Activated CD8-positive, alpha-beta memory T cell treated with anti-CD3 and anti-CD28 coated beads for 24 hours (primary cell): ENCODE measurements around the gene VWA5A.

Source experiments
- DNase-seq: peaks from one replicate; pipeline ENCODE4 v3.0.0-alpha.2; 2020

VWA5A gene

GRCh38 chr11:124114942-124115781 lies at the start of gene VWA5A:
TSS of gene VWA5A (plus strand) at chr11:124115450. CDS start at chr11:124117512, 2,062 bp downstream.
- DNase-seq, result peak; percentile 82

GRCh38 chr11:124068601-124069110 lies 46.6 kb upstream of the VWA5A start:
- DNase-seq, result no peak

GRCh38 chr11:124069429-124070401 lies 45.5 kb upstream of the VWA5A start:
- DNase-seq, result no peak

- peak; percentile 84 for DNase-seq
Observed at GRCh38 chr11:124070915-124071622, 44.2 kb upstream of the VWA5A start.

GRCh38 chr11:124071623-124071948 lies 43.7 kb upstream of the VWA5A start:
- no peak for DNase-seq

- no peak for DNase-seq
Observed at GRCh38 chr11:124072147-124072546, 43.1 kb upstream of the VWA5A start.

- no peak for DNase-seq
Observed at GRCh38 chr11:124074554-124074953, 40.7 kb upstream of the VWA5A start.

- no peak for DNase-seq
Observed at GRCh38 chr11:124075492-124075840, 39.8 kb upstream of the VWA5A start.

- DNase-seq, result no peak
Observed at GRCh38 chr11:124075841-124076651, 39.2 kb upstream of the VWA5A start.

GRCh38 chr11:124077266-124077665 lies 38.0 kb upstream of the VWA5A start:
- DNase-seq, result no peak

GRCh38 chr11:124078591-124078990 lies 36.7 kb upstream of the VWA5A start:
- no peak for DNase-seq

- DNase-seq, result no peak
Observed at GRCh38 chr11:124079631-124080326, 35.5 kb upstream of the VWA5A start.

- no peak for DNase-seq
Observed at GRCh38 chr11:124080327-124081001, 34.8 kb upstream of the VWA5A start.

- DNase-seq, result no peak
Observed at GRCh38 chr11:124081483-124081882, 33.8 kb upstream of the VWA5A start.

GRCh38 chr11:124082371-124082770 lies 32.9 kb upstream of the VWA5A start:
- no peak for DNase-seq

- no peak for DNase-seq
Observed at GRCh38 chr11:124085583-124085982, 29.7 kb upstream of the VWA5A start.

- DNase-seq, result no peak
Observed at GRCh38 chr11:124085997-124086846, 29.0 kb upstream of the VWA5A start.

GRCh38 chr11:124090996-124091395 lies 24.3 kb upstream of the VWA5A start:
- no peak for DNase-seq

GRCh38 chr11:124093330-124093729 lies 21.9 kb upstream of the VWA5A start:
- no peak for DNase-seq

- DNase-seq, result no peak
Observed at GRCh38 chr11:124094731-124095130, 20.5 kb upstream of the VWA5A start.
